Endothelial cell of umbilical vein (primary cell): Measurements from ENCODE around the gene SBF1. TPM values are rescaled to one million over a fixed set of nuclear protein-coding genes. Genes with fewer than 3 reads are reported as not detected.

ENCODE experiments used
- BruUV-seq: library from RNA; stranded (reverse); fragments of 400-500 nt; replicated peaks from 2 replicates; lab custom pipeline; 2021; lab: Mats Ljungman, UMichigan
- CTCF ChIA-PET: fragments of 300-600, 350-600 bp; sonication (Branson Sonifier 250); formaldehyde crosslinking; loops from one replicate; lab custom pipeline; 2021; ENCODE audit warnings: antibody characterized with exemption, inconsistent platforms; lab: Charles Lee
- POLR2A ChIA-PET: fragments of 300-600, 350-600 bp; sonication (Branson Sonifier 250); formaldehyde crosslinking; loops from one replicate; lab custom pipeline; 2021; ENCODE audit warnings: antibody characterized with exemption, inconsistent platforms; lab: Charles Lee
- DNase-seq: peaks from one replicate; pipeline ENCODE4 v3.0.0-alpha.2; 2011; ENCODE audit warnings: low read depth, low spot score
- FAIRE-seq: peaks from 2 replicates; lab custom pipeline; 2011; peaks lifted over from hg19 to GRCh38; lab: Jason Lieb, UNC
- H2AFZ ChIP-seq: 2 replicates; pipeline ENCODE4 v1.6.0; 2012; ENCODE audit warnings: low read depth, low read length, control low read depth, inconsistent platforms
- H3K27ac ChIP-seq: 2 replicates; pipeline ENCODE4 v1.5.1; 2011; ENCODE audit warnings: low read depth, mild to moderate bottlenecking, control low read depth, low read length, moderate library complexity; ENCODE audit not compliant: insufficient read depth
- H3K27me3 ChIP-seq, 2 experiments: 2 replicates each; pipeline versions ENCODE4 v1.6.0 to v1.6.1; 2011; ENCODE audit warnings: low read length in 2 of 2, mixed read lengths in 1 of 2; ENCODE audit not compliant: control insufficient read depth in 2 of 2, insufficient read depth in 2 of 2
- H3K36me3 ChIP-seq, 2 experiments: 2 replicates in 1 of 2; 3 replicates in 1 of 2; pipeline ENCODE4 v1.5.1; 2011; ENCODE audit warnings: low read length in 2 of 2, mild to moderate bottlenecking in 1 of 2, moderate library complexity in 1 of 2; ENCODE audit not compliant: control insufficient read depth in 2 of 2, insufficient read depth in 2 of 2; ENCODE audit errors: extremely low read depth in 1 of 2
- H3K4me1 ChIP-seq: 3 replicates; pipeline ENCODE4 v1.5.1; 2011; ENCODE audit warnings: mild to moderate bottlenecking, low read length; ENCODE audit not compliant: control insufficient read depth, insufficient read depth; ENCODE audit errors: extremely low read depth
- H3K4me2 ChIP-seq: 2 replicates; pipeline ENCODE4 v1.6.1; 2011; ENCODE audit warnings: low read length, control low read depth, mixed read lengths; ENCODE audit not compliant: insufficient read depth
- H3K4me3 ChIP-seq, 3 experiments: fragments of 200-600 bp in 1 of 3; sonication (generic), shearing (Covaris generic) in 1 of 3; replicated peaks in 1 of 3; 2 replicates each; pipeline ENCODE4 v1.5.1; 2011 to 2016; ENCODE audit warnings: control low read depth in 3 of 3, low read length in 3 of 3, mild to moderate bottlenecking in 2 of 3, inconsistent platforms in 1 of 3, low read depth in 1 of 3, moderate library complexity in 1 of 3; ENCODE audit not compliant: insufficient read depth in 1 of 3
- H3K79me2 ChIP-seq: 2 replicates; pipeline ENCODE4 v1.6.0; 2012; ENCODE audit warnings: low read length, inconsistent platforms; ENCODE audit not compliant: control insufficient read depth, insufficient read depth
- H3K9ac ChIP-seq: replicated peaks from 2 replicates; pipeline ENCODE3; 2011; ENCODE audit warnings: low read length, control low read depth; ENCODE audit not compliant: insufficient read depth; ENCODE audit errors: extremely low read depth
- H3K9me1 ChIP-seq: replicated peaks from 3 replicates; pipeline ENCODE4 v1.6.0; 2011; ENCODE audit warnings: mild to moderate bottlenecking, low read length; ENCODE audit not compliant: control insufficient read depth, insufficient read depth; ENCODE audit errors: extremely low read depth
- H3K9me3 ChIP-seq: replicated peaks from 2 replicates; pipeline ENCODE4 v1.5.1; 2012; ENCODE audit warnings: low read length, inconsistent platforms; ENCODE audit not compliant: control insufficient read depth, insufficient read depth
- H4K20me1 ChIP-seq: replicated peaks from 2 replicates; pipeline ENCODE3; 2011; ENCODE audit warnings: mild to moderate bottlenecking, low read length; ENCODE audit not compliant: control insufficient read depth, insufficient read depth; ENCODE audit errors: extremely low read depth
- CTCF ChIP-seq, 2 donors: IDR thresholded peaks; 1 replicate in 1 of 2; 2 replicates in 1 of 2; pipeline ENCODE4 v1.5.1; 2011; ENCODE audit warnings: low read length in 2 of 2, mild to moderate bottlenecking in 2 of 2, moderate library complexity in 2 of 2, control low read depth in 1 of 2, inconsistent platforms in 1 of 2, low read depth in 1 of 2; ENCODE audit not compliant: insufficient read depth in 1 of 2; ENCODE audit errors: extremely low read depth in 1 of 2
- EZH2 ChIP-seq: IDR thresholded peaks from 2 replicates; pipeline ENCODE4 v1.6.1; 2012; ENCODE audit warnings: borderline replicate concordance, low read depth, mild to moderate bottlenecking, moderate library complexity, low read length, inconsistent platforms; ENCODE audit not compliant: severe bottlenecking
- FOS ChIP-seq: IDR thresholded peaks from 2 replicates; pipeline ENCODE4 v1.6.1; 2011; ENCODE audit warnings: mild to moderate bottlenecking, low read length, moderate library complexity, borderline replicate concordance; ENCODE audit not compliant: insufficient read depth
- GATA2 ChIP-seq: IDR thresholded peaks from 2 replicates; pipeline ENCODE4 v1.7.0; 2011; ENCODE audit warnings: low read depth, mild to moderate bottlenecking, moderate library complexity, mixed read lengths, low read length; ENCODE audit not compliant: insufficient read length, insufficient read depth
- JUN ChIP-seq: IDR thresholded peaks from 2 replicates; pipeline ENCODE4 v1.6.1; 2011; ENCODE audit warnings: borderline replicate concordance, low read depth; ENCODE audit not compliant: insufficient read length, insufficient read depth
- MAX ChIP-seq: IDR thresholded peaks from 2 replicates; pipeline ENCODE4 v1.6.1; 2011; ENCODE audit not compliant: insufficient read depth, insufficient read length
- MYC ChIP-seq: IDR thresholded peaks from one replicate; pipeline ENCODE4 v1.6.1; 2011; ENCODE audit warnings: mild to moderate bottlenecking, low read depth, low read length
- POLR2A ChIP-seq: IDR thresholded peaks from 2 replicates; pipeline ENCODE4 v1.6.1; 2012; ENCODE audit warnings: low read depth, mild to moderate bottlenecking, control low read depth, low read length
- POLR2AphosphoS5 ChIP-seq: IDR thresholded peaks from 2 replicates; pipeline ENCODE4 v1.6.1; 2012; ENCODE audit warnings: low read depth, mild to moderate bottlenecking, control low read depth, low read length, moderate library complexity; ENCODE audit not compliant: insufficient read depth
- dilution Hi-C: fragments of 300-500 bp; cut with MboI; formaldehyde crosslinking; loops from one replicate; pipeline ENCODE4 v1.15.0; 2019; ENCODE audit warnings: low sequenced_read_pairs; ENCODE audit not compliant: extremely low pct_ligation_motif_present
- intact Hi-C: fragments of 100-400 bp; cut with micrococcal nuclease; formaldehyde crosslinking; loops from one replicate; pipeline ENCODE4 v1.10.0; 2022
- polyA plus RNA-seq, 4 experiments: library from polyadenylated mRNA; depleted of rRNA in 3 of 4; stranded (reverse) in 3 of 4; unstranded in 1 of 4; fragments of >200 nt; gene quantifications; 2 replicates each; pipeline versions ENCODE4 v1.2.1 to v1.2.3, GENCODE V29; 2011 to 2012; ENCODE audit warnings: missing spikeins in 1 of 4
- total RNA-seq: library from RNA; stranded (reverse); gene quantifications from 2 replicates; pipeline ENCODE4 v1.2.3, GENCODE V29; 2021

SBF1 gene
- total and polyA plus RNA-seq, 2 donors (not counting 3 experiments of a cell fraction or from before 2014, with no cell fraction given) = 36.3 to 68.6 TPM

- ChIA-PET POLR2A (no interaction called here), CTCF (no interaction called here)
- H4K20me1 ChIP-seq = no peaks in the 10 kb centered on the region
- TF ChIP-seq MAX = no peak
- TF ChIP-seq POLR2A = no peak
- TF ChIP-seq JUN = no peak
- TF ChIP-seq CTCF (IDR thresholded peaks at IDR 0.05; ENCODE audit: extremely low read depth in 1 of 2, insufficient read depth in 1 of 2, low read depth in 1 of 2, low read length in 2 of 2) = no peak
- TF ChIP-seq GATA2 = no peak
- no peak for TF ChIP-seq POLR2AphosphoS5
- no peak for TF ChIP-seq EZH2
- no peak for TF ChIP-seq FOS
- no peak for TF ChIP-seq MYC
- dilution Hi-C loops (no loop called here), intact Hi-C loops (no loop called here)
- no peak within 1 kb of the TSS for H3K9ac ChIP-seq
- H3K9me1 ChIP-seq = no peaks in the 10 kb centered on the region
- no peak for DNase-seq
- FAIRE-seq = no peak
- H3K27ac ChIP-seq = no peak within 1 kb of the TSS
- peaks cover 10 to 22% of the 10 kb centered on the region in 2 experiments for H3K27me3 ChIP-seq
- peak within 1 kb of the TSS in 2 of 3 experiments; percentile 22 to 31 for H3K4me3 ChIP-seq
- no peaks in the 10 kb centered on the region for H3K9me3 ChIP-seq
- H3K4me2 ChIP-seq = peak within 1 kb of the TSS; percentile 16
- no TSS peak for BruUV-seq
- peak within 1 kb of the TSS; percentile 36 for H2AFZ ChIP-seq
- H3K79me2 ChIP-seq = no peaks in the 10 kb centered on the region
- H3K4me1 ChIP-seq = no peaks in the 10 kb centered on the region
- H3K36me3 ChIP-seq = no peaks in the 10 kb centered on the region
Observed at GRCh38 chr22:50481440-50482106, 6.7 kb upstream of the SBF1 start, which contains the start of gene ADM2. ADM2 (plus strand) TSS chr22:50481543; CDS start chr22:50481848, 305 bp downstream.
